ENCODE results near the gene DDX28.
"Not testable (repeated sequence)": the region's sequence is repeated elsewhere in the genome, so short reads cannot be mapped to it uniquely, and the experiment has no call there.

Gene DDX28

GRCh38 chr16:68059804-68060203 lies 36.8 kb upstream of the DDX28 start:
- H3K36me3 ChIP-seq (ENCODE audit: insufficient read depth, low read length): peaks cover 38% of the 10 kb centered on the region
- no peaks in the 10 kb centered on the region for H3K9me3 ChIP-seq (ENCODE audit: low read length)
- H3K4me1 ChIP-seq (ENCODE audit: insufficient read depth, low read length): peaks cover under 1% of the 10 kb centered on the region
- H2AFZ ChIP-seq (ENCODE audit: low read depth, low read length): no peak overlapping the region
- no peak overlapping the region for H3K4me3 ChIP-seq (ENCODE audit: low read length)
- no peaks in the 10 kb centered on the region for H3K27me3 ChIP-seq (ENCODE audit: insufficient read depth, low read length)

GRCh38 chr16:68055395-68055794 lies 32.4 kb upstream of the DDX28 start:
- Histone ChIP-seq H3K9me3 (ENCODE audit: low read length) (no peaks in the 10 kb centered on the region), H3K27me3 (ENCODE audit: insufficient read depth, low read length) (no peaks in the 10 kb centered on the region), H2AFZ (ENCODE audit: low read depth, low read length) (no peak overlapping the region), H3K4me3 (ENCODE audit: low read length) (no peak overlapping the region), H3K36me3 (ENCODE audit: insufficient read depth, low read length) (peaks cover 49% of the 10 kb centered on the region), H3K4me1 (ENCODE audit: insufficient read depth, low read length) (no peaks in the 10 kb centered on the region)

- Histone ChIP-seq H3K36me3 (ENCODE audit: insufficient read depth, low read length) (peaks cover 39% of the 10 kb centered on the region), H3K4me1 (ENCODE audit: insufficient read depth, low read length) (no peaks in the 10 kb centered on the region), H2AFZ (ENCODE audit: low read depth, low read length) (no peak overlapping the region), H3K27me3 (ENCODE audit: insufficient read depth, low read length) (no peaks in the 10 kb centered on the region), H3K9me3 (ENCODE audit: low read length) (no peaks in the 10 kb centered on the region), H3K4me3 (ENCODE audit: low read length) (no peak overlapping the region)
Measured at GRCh38 chr16:68049449-68049848, 26.4 kb upstream of the DDX28 start.

- no peaks in the 10 kb centered on the region for H3K4me1 ChIP-seq (ENCODE audit: insufficient read depth, low read length)
- H2AFZ ChIP-seq (ENCODE audit: low read depth, low read length): no peak overlapping the region
- H3K36me3 ChIP-seq (ENCODE audit: insufficient read depth, low read length): peaks cover 30% of the 10 kb centered on the region
Measured at GRCh38 chr16:68047987-68048386, 25.0 kb upstream of the DDX28 start.

GRCh38 chr16:68046106-68046505 lies 23.1 kb upstream of the DDX28 start:
- H3K9me3 ChIP-seq (ENCODE audit: low read length): no peaks in the 10 kb centered on the region
- H3K36me3 ChIP-seq (ENCODE audit: insufficient read depth, low read length): peaks cover 33% of the 10 kb centered on the region
- H3K27me3 ChIP-seq (ENCODE audit: insufficient read depth, low read length): no peaks in the 10 kb centered on the region
- no peak overlapping the region for H2AFZ ChIP-seq (ENCODE audit: low read depth, low read length)
- H3K4me3 ChIP-seq (ENCODE audit: low read length): no peak overlapping the region
- H3K4me1 ChIP-seq (ENCODE audit: insufficient read depth, low read length): no peaks in the 10 kb centered on the region

More at GRCh38 chr16:68047987-68048386, 25.0 kb upstream of the DDX28 start:
- Histone ChIP-seq H3K9me3 (ENCODE audit: low read length) (no peaks in the 10 kb centered on the region), H3K4me3 (ENCODE audit: low read length) (no peak overlapping the region), H3K27me3 (ENCODE audit: insufficient read depth, low read length) (no peaks in the 10 kb centered on the region)

- H3K27me3 ChIP-seq (ENCODE audit: insufficient read depth, low read length): no peaks in the 10 kb centered on the region
- no peaks in the 10 kb centered on the region for H3K4me1 ChIP-seq (ENCODE audit: insufficient read depth, low read length)
- peaks cover 29% of the 10 kb centered on the region for H3K36me3 ChIP-seq (ENCODE audit: insufficient read depth, low read length)
- H2AFZ ChIP-seq (ENCODE audit: low read depth, low read length): no peak overlapping the region
- no peaks in the 10 kb centered on the region for H3K9me3 ChIP-seq (ENCODE audit: low read length)
- no peak overlapping the region for H3K4me3 ChIP-seq (ENCODE audit: low read length)
Measured at GRCh38 chr16:68041783-68042182, 18.8 kb upstream of the DDX28 start.

GRCh38 chr16:68040506-68041288 lies 17.7 kb upstream of the DDX28 start:
- Histone ChIP-seq H3K27me3 (ENCODE audit: insufficient read depth, low read length) (no peaks in the 10 kb centered on the region), H3K4me3 (ENCODE audit: low read length) (no peak overlapping the region), H3K9me3 (ENCODE audit: low read length) (no peaks in the 10 kb centered on the region), H2AFZ (ENCODE audit: low read depth, low read length) (no peak overlapping the region), H3K36me3 (ENCODE audit: insufficient read depth, low read length) (peaks cover 24% of the 10 kb centered on the region), H3K4me1 (ENCODE audit: insufficient read depth, low read length) (no peaks in the 10 kb centered on the region)

GRCh38 chr16:68037841-68038597 lies 15.0 kb upstream of the DDX28 start:
- H3K27me3 ChIP-seq (ENCODE audit: insufficient read depth, low read length): no peaks in the 10 kb centered on the region
- H3K4me1 ChIP-seq (ENCODE audit: insufficient read depth, low read length): no peaks in the 10 kb centered on the region
- H3K9me3 ChIP-seq (ENCODE audit: low read length): no peaks in the 10 kb centered on the region
- H3K36me3 ChIP-seq (ENCODE audit: insufficient read depth, low read length): peaks cover 21% of the 10 kb centered on the region
- H3K4me3 ChIP-seq (ENCODE audit: low read length): no peak overlapping the region
- H2AFZ ChIP-seq (ENCODE audit: low read depth, low read length): no peak overlapping the region

- Histone ChIP-seq H3K4me1 (ENCODE audit: insufficient read depth, low read length) (no peaks in the 10 kb centered on the region), H3K36me3 (ENCODE audit: insufficient read depth, low read length) (peaks cover 17% of the 10 kb centered on the region), H2AFZ (ENCODE audit: low read depth, low read length) (no peak overlapping the region), H3K27me3 (ENCODE audit: insufficient read depth, low read length) (no peaks in the 10 kb centered on the region), H3K9me3 (ENCODE audit: low read length) (no peaks in the 10 kb centered on the region), H3K4me3 (ENCODE audit: low read length) (no peak overlapping the region)
Measured at GRCh38 chr16:68035227-68035626, 12.2 kb upstream of the DDX28 start.

- Histone ChIP-seq H3K36me3 (ENCODE audit: insufficient read depth, low read length) (peaks cover 19% of the 10 kb centered on the region), H2AFZ (ENCODE audit: low read depth, low read length) (no peak overlapping the region), H3K9me3 (ENCODE audit: low read length) (no peaks in the 10 kb centered on the region), H3K4me1 (ENCODE audit: insufficient read depth, low read length) (no peaks in the 10 kb centered on the region), H3K4me3 (ENCODE audit: low read length) (no peak overlapping the region), H3K27me3 (ENCODE audit: insufficient read depth, low read length) (no peaks in the 10 kb centered on the region)
Measured at GRCh38 chr16:68033101-68033500, 10.1 kb upstream of the DDX28 start.

- no peaks in the 10 kb centered on the region for H3K4me1 ChIP-seq (ENCODE audit: insufficient read depth, low read length)
- H3K9me3 ChIP-seq (ENCODE audit: low read length): no peaks in the 10 kb centered on the region
- H3K4me3 ChIP-seq (ENCODE audit: low read length): no peak overlapping the region
- H3K36me3 ChIP-seq (ENCODE audit: insufficient read depth, low read length): peaks cover 15% of the 10 kb centered on the region
- no peak overlapping the region for H2AFZ ChIP-seq (ENCODE audit: low read depth, low read length)
- no peaks in the 10 kb centered on the region for H3K27me3 ChIP-seq (ENCODE audit: insufficient read depth, low read length)
Measured at GRCh38 chr16:68031951-68032350, 8.9 kb upstream of the DDX28 start.

GRCh38 chr16:68030108-68030507 lies 7.1 kb upstream of the DDX28 start:
- H3K4me3 ChIP-seq (ENCODE audit: low read length); H3K4me1 ChIP-seq (ENCODE audit: insufficient read depth, low read length); H3K9me3 ChIP-seq (ENCODE audit: low read length); H3K27me3 ChIP-seq (ENCODE audit: insufficient read depth, low read length); H2AFZ ChIP-seq (ENCODE audit: low read depth, low read length): not testable (repeated sequence)
- peaks cover 20% of the 10 kb centered on the region for H3K36me3 ChIP-seq (ENCODE audit: insufficient read depth, low read length)

GRCh38 chr16:68028996-68029395 lies 6.0 kb upstream of the DDX28 start:
- Histone ChIP-seq H3K4me1 (ENCODE audit: insufficient read depth, low read length) (peaks cover 2% of the 10 kb centered on the region), H3K9me3 (ENCODE audit: low read length) (no peaks in the 10 kb centered on the region), H2AFZ (ENCODE audit: low read depth, low read length) (no peak overlapping the region), H3K36me3 (ENCODE audit: insufficient read depth, low read length) (peaks cover 20% of the 10 kb centered on the region), H3K4me3 (ENCODE audit: low read length) (no peak overlapping the region), H3K27me3 (ENCODE audit: insufficient read depth, low read length) (no peaks in the 10 kb centered on the region)

All from neuron (in vitro differentiated cells).